HepG2 (cell line): ENCODE results near the gene MSGN1. TPM values are rescaled to one million over a fixed set of nuclear protein-coding genes. Genes with fewer than 3 reads are reported as not detected.

Source experiments
- ATAC-seq: fragments of 200-7000 bp; cut with Tn5 transposase; 3 replicates; pipeline ENCODE4 v1.9.1; 2020; ENCODE audit warnings: mild to moderate bottlenecking, moderate library complexity
- BruUV-seq: library from RNA; stranded (reverse); fragments of 400-500 nt; replicated peaks from 2 replicates; lab custom pipeline; 2021; lab: Mats Ljungman, UMichigan
- CTCF ChIA-PET: fragments of 300-600 bp; formaldehyde crosslinking; extraction: SDS; loops from one replicate; lab custom pipeline; 2021; ENCODE audit warnings: low total read pairs, inconsistent platforms, low intra/inter-chr PET ratio; lab: Yijun Ruan, JAX
- POLR2A ChIA-PET: fragments of 350-600 bp; sonication (Branson Sonifier 250); formaldehyde crosslinking; loops from one replicate; lab custom pipeline; 2020; ENCODE audit warnings: antibody characterized with exemption, inconsistent platforms; lab: Yijun Ruan, JAX
- DNase-seq: peaks from one replicate; pipeline ENCODE4 v3.0.0-alpha.2; 2015; ENCODE audit warnings: low spot score
- FAIRE-seq: peaks from 3 replicates; lab custom pipeline; 2011; peaks lifted over from hg19 to GRCh38; lab: Jason Lieb, UNC
- H2AFZ ChIP-seq: one replicate; pipeline ENCODE4 v1.6.1; 2011; ENCODE audit warnings: low read length, inconsistent platforms
- H3K27ac ChIP-seq: fragments of 300-600 bp; 3 replicates; pipeline ENCODE4 v1.8.0; 2011; ENCODE audit warnings: mixed run types, mild to moderate bottlenecking, mixed read lengths, low read length, inconsistent platforms; ENCODE audit not compliant: insufficient read depth; ENCODE audit errors: extremely low read length
- H3K27me3 ChIP-seq, 2 experiments: fragments of 200-600 bp in 1 of 2; 2 replicates in 1 of 2; 3 replicates in 1 of 2; pipeline versions ENCODE4 v1.6.0 to v1.8.0; 2011; ENCODE audit warnings: low read length in 2 of 2, mild to moderate bottlenecking in 2 of 2, moderate library complexity in 2 of 2, inconsistent platforms in 1 of 2; ENCODE audit not compliant: insufficient read depth in 2 of 2, control insufficient read depth in 1 of 2
- H3K36me3 ChIP-seq, 2 experiments: fragments of 200-600 bp in 1 of 2; replicated peaks in 1 of 2; 2 replicates in 1 of 2; 3 replicates in 1 of 2; pipeline versions ENCODE4 v1.5.1 to v1.8.0; 2011; ENCODE audit warnings: low read length in 2 of 2, inconsistent platforms in 1 of 2; ENCODE audit not compliant: insufficient read depth in 2 of 2, control insufficient read depth in 1 of 2
- H3K4me1 ChIP-seq: 2 replicates; pipeline ENCODE4 v1.5.1; 2012; ENCODE audit warnings: low read length, inconsistent platforms; ENCODE audit not compliant: insufficient read depth
- H3K4me2 ChIP-seq: 2 replicates; pipeline ENCODE4 v1.6.0; 2011; ENCODE audit warnings: low read depth, low read length, inconsistent platforms
- H3K4me3 ChIP-seq, 3 experiments: fragments of 200-600 bp in 1 of 3; sonication (generic), shearing (Covaris generic) in 1 of 3; replicated peaks in 1 of 3; 2 replicates each; pipeline ENCODE4 v1.5.1; 2011 to 2016; ENCODE audit warnings: low read length in 3 of 3, inconsistent platforms in 2 of 3, low read depth in 2 of 3, mild to moderate bottlenecking in 2 of 3, control low read depth in 1 of 3, mixed read lengths in 1 of 3; ENCODE audit not compliant: insufficient read depth in 1 of 3
- H3K79me2 ChIP-seq: one replicate; pipeline ENCODE4 v1.6.1; 2011; ENCODE audit warnings: low read length, inconsistent platforms; ENCODE audit not compliant: insufficient read depth
- H3K9ac ChIP-seq: 2 replicates; pipeline ENCODE4 v1.6.0; 2011; ENCODE audit warnings: mild to moderate bottlenecking, low read depth, low read length, inconsistent platforms; ENCODE audit not compliant: insufficient read depth
- H3K9me3 ChIP-seq: 2 replicates; pipeline ENCODE4 v1.5.1; 2012; ENCODE audit warnings: mild to moderate bottlenecking, low read length
- H4K20me1 ChIP-seq: 2 replicates; pipeline ENCODE4 v1.6.0; 2011; ENCODE audit warnings: inconsistent platforms, mild to moderate bottlenecking, low read length, moderate library complexity; ENCODE audit not compliant: insufficient read depth
- ISX ChIP-seq: sonication (generic); formaldehyde crosslinking; conservative IDR thresholded peaks from 2 replicates; pipeline ENCODE4 v1.5.0; 2020; ENCODE audit warnings: missing genetic modification reagents
- PHF8 ChIP-seq: sonication (generic); formaldehyde crosslinking; IDR thresholded peaks from 2 replicates; pipeline ENCODE4 v1.5.0; 2020; ENCODE audit warnings: missing genetic modification reagents
- RAD21 ChIP-seq: fragments of 450-650 bp; formaldehyde crosslinking; IDR thresholded peaks from 2 replicates; pipeline ENCODE4 v1.5.0; 2020; ENCODE audit warnings: mild to moderate bottlenecking
- RFXAP ChIP-seq: sonication (generic); formaldehyde crosslinking; IDR thresholded peaks from 2 replicates; pipeline ENCODE4 v1.4.0; 2020; ENCODE audit warnings: missing genetic modification reagents, borderline replicate concordance
- SKI ChIP-seq: fragments of 450-650 bp; IDR thresholded peaks from one replicate; pipeline ENCODE4 v1.6.1; 2018; ENCODE audit warnings: mild to moderate bottlenecking; ENCODE audit not compliant: partially characterized antibody
- SP2 ChIP-seq: sonication (generic); formaldehyde crosslinking; IDR thresholded peaks from 2 replicates; pipeline ENCODE4 v1.5.1; 2020; ENCODE audit warnings: mild to moderate bottlenecking, missing genetic modification reagents
- ZNF10 ChIP-seq: sonication (generic); formaldehyde crosslinking; IDR thresholded peaks from 2 replicates; pipeline ENCODE4 v1.4.0; 2020; ENCODE audit warnings: mild to moderate bottlenecking, low read depth, missing genetic modification reagents, borderline replicate concordance
- ZNF616 ChIP-seq: sonication (generic); formaldehyde crosslinking; IDR thresholded peaks from 2 replicates; pipeline ENCODE4 v1.5.0; 2020; ENCODE audit warnings: low read depth, mild to moderate bottlenecking, missing genetic modification reagents
- WGBS: methylation state at CpG from one replicate; pipeline ENCODE4 v1.1.6; 2017; ENCODE audit warnings: low lambda C conversion rate; 5-methylcytosine and 5-hydroxymethylcytosine counted together
- in situ Hi-C: cut with HindIII; loops from 2 replicates; pipeline ENCODE4 v1.10.0; 2017; ENCODE audit warnings: low pct_unique_long_range_greater_than_20kb; ENCODE audit not compliant: extremely low pct_ligation_motif_present
- intact Hi-C: fragments of 100-400 bp; cut with micrococcal nuclease; formaldehyde crosslinking; loops from one replicate; pipeline ENCODE4 v1.10.0; 2022; ENCODE audit not compliant: unreplicated experiment
- polyA plus RNA-seq, 8 experiments: library from polyadenylated mRNA; depleted of rRNA in 3 of 8; stranded (reverse) in 7 of 8; unstranded in 1 of 8; fragments of >200 nt; fragmentation: Illumina TruSeq in 4 of 8; extraction: Trizol in 4 of 8; gene quantifications; 2 replicates each; pipeline versions ENCODE4 v1.2.1 to v1.2.3, GENCODE V29; 2011 to 2016; ENCODE audit warnings: low read depth in 4 of 8, missing spikeins in 1 of 8, mixed read lengths in 1 of 8; ENCODE audit not compliant: insufficient read depth in 1 of 8
- total RNA-seq, 5 experiments: library from RNA; depleted of rRNA; stranded (reverse); fragments of >200 nt; fragmentation: Illumina TruSeq; extraction: Trizol; gene quantifications; 2 replicates each; pipeline ENCODE4 v1.2.3, GENCODE V29; 2016; ENCODE audit warnings: low read depth in 1 of 5
- TF ChIP-seq, protein P1 (sequence below): sonication (generic); formaldehyde crosslinking; conservative IDR thresholded peaks from 2 replicates; pipeline ENCODE4 v1.4.0; 2020; ENCODE audit warnings: mild to moderate bottlenecking, missing genetic modification reagents, moderate library complexity
- TF ChIP-seq, protein P2 (sequence below): sonication (generic); formaldehyde crosslinking; IDR thresholded peaks from 2 replicates; pipeline ENCODE4 v1.5.1; 2020; ENCODE audit warnings: mild to moderate bottlenecking, missing genetic modification reagents, borderline replicate concordance

MSGN1 gene
- total and polyA plus RNA-seq, 2 of the 13 experiments (the other 11 are each of a cell fraction or from before 2014, with no cell fraction given): not detected

DNA sequence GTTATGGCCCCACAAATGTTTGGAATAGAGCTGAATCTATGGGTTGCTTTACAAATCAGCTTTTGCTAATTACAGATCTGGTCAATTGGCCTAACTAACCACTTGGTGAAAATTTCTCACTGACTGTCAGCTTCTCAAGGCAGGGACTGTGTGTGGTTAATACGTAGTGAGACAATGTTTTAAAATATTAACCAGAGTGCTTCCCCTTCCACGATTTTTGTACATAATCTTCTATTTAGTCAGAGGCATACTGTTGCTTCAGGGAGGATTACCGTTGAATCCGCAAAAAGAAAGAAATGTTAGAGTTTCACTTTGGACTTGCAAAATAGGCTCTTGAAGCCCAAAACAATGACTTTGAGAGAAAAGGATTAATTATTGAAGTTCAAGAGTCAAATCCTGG lies 47.3 kb downstream of the MSGN1 start:
- ATAC-seq (no peak), DNase-seq (no peak), FAIRE-seq (peak; percentile 15)
- Histone ChIP-seq H3K36me3 (no peaks in the 10 kb centered on the region), H2AFZ (no peak overlapping the region), H4K20me1 (no peaks in the 10 kb centered on the region), H3K27ac (no peak overlapping the region), H3K9ac (no peak overlapping the region), H3K4me1 (no peaks in the 10 kb centered on the region), H3K4me2 (no peak overlapping the region), H3K79me2 (no peaks in the 10 kb centered on the region), H3K4me3 (no peak overlapping the region), H3K27me3 (peaks cover 2 to 3% of the 10 kb centered on the region in 2 experiments; a peak in 2 of 5 replicates), H3K9me3 (no peaks in the 10 kb centered on the region)
- BruUV-seq: no TSS peak
- ChIA-PET POLR2A (no interaction called here), CTCF (no interaction called here)
- intact Hi-C loops: no loop called here
- in situ Hi-C loops: no loop called here
- TF ChIP-seq, protein P1, sequence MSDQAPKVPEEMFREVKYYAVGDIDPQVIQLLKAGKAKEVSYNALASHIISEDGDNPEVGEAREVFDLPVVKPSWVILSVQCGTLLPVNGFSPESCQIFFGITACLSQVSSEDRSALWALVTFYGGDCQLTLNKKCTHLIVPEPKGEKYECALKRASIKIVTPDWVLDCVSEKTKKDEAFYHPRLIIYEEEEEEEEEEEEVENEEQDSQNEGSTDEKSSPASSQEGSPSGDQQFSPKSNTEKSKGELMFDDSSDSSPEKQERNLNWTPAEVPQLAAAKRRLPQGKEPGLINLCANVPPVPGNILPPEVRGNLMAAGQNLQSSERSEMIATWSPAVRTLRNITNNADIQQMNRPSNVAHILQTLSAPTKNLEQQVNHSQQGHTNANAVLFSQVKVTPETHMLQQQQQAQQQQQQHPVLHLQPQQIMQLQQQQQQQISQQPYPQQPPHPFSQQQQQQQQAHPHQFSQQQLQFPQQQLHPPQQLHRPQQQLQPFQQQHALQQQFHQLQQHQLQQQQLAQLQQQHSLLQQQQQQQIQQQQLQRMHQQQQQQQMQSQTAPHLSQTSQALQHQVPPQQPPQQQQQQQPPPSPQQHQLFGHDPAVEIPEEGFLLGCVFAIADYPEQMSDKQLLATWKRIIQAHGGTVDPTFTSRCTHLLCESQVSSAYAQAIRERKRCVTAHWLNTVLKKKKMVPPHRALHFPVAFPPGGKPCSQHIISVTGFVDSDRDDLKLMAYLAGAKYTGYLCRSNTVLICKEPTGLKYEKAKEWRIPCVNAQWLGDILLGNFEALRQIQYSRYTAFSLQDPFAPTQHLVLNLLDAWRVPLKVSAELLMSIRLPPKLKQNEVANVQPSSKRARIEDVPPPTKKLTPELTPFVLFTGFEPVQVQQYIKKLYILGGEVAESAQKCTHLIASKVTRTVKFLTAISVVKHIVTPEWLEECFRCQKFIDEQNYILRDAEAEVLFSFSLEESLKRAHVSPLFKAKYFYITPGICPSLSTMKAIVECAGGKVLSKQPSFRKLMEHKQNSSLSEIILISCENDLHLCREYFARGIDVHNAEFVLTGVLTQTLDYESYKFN (CRISPR knock-in tag): no peak
- TF ChIP-seq, protein P2, sequence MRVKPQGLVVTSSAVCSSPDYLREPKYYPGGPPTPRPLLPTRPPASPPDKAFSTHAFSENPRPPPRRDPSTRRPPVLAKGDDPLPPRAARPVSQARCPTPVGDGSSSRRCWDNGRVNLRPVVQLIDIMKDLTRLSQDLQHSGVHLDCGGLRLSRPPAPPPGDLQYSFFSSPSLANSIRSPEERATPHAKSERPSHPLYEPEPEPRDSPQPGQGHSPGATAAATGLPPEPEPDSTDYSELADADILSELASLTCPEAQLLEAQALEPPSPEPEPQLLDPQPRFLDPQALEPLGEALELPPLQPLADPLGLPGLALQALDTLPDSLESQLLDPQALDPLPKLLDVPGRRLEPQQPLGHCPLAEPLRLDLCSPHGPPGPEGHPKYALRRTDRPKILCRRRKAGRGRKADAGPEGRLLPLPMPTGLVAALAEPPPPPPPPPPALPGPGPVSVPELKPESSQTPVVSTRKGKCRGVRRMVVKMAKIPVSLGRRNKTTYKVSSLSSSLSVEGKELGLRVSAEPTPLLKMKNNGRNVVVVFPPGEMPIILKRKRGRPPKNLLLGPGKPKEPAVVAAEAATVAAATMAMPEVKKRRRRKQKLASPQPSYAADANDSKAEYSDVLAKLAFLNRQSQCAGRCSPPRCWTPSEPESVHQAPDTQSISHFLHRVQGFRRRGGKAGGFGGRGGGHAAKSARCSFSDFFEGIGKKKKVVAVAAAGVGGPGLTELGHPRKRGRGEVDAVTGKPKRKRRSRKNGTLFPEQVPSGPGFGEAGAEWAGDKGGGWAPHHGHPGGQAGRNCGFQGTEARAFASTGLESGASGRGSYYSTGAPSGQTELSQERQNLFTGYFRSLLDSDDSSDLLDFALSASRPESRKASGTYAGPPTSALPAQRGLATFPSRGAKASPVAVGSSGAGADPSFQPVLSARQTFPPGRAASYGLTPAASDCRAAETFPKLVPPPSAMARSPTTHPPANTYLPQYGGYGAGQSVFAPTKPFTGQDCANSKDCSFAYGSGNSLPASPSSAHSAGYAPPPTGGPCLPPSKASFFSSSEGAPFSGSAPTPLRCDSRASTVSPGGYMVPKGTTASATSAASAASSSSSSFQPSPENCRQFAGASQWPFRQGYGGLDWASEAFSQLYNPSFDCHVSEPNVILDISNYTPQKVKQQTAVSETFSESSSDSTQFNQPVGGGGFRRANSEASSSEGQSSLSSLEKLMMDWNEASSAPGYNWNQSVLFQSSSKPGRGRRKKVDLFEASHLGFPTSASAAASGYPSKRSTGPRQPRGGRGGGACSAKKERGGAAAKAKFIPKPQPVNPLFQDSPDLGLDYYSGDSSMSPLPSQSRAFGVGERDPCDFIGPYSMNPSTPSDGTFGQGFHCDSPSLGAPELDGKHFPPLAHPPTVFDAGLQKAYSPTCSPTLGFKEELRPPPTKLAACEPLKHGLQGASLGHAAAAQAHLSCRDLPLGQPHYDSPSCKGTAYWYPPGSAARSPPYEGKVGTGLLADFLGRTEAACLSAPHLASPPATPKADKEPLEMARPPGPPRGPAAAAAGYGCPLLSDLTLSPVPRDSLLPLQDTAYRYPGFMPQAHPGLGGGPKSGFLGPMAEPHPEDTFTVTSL (CRISPR knock-in tag): no peak
- TF ChIP-seq ZNF616 (CRISPR knock-in tag) (no peak), ZNF10 (no peak), PHF8 (CRISPR knock-in tag) (no peak), SP2 (CRISPR knock-in tag) (no peak), RFXAP (CRISPR knock-in tag) (no peak), SKI (no peak), ISX (CRISPR knock-in tag) (no peak), RAD21 (CRISPR knock-in tag) (no peak)
- WGBS: 1% methylated on average over 4 of the region's 4 CpGs
